H54 (cell line): ENCODE results near the gene ALS2CL.

Experiments
- DNase-seq: peaks from one replicate; pipeline ENCODE4 v3.0.0; 2011; ENCODE audit warnings: low spot score, mixed read lengths; ENCODE audit not compliant: insufficient read length
- FAIRE-seq: peaks from 3 replicates; lab custom pipeline; 2011; peaks lifted over from hg19 to GRCh38; lab: Jason Lieb, UNC
- POLR2A ChIP-seq: IDR thresholded peaks from 2 replicates; pipeline ENCODE4 v1.6.1; 2011; ENCODE audit warnings: low read depth, mild to moderate bottlenecking, low read length

Gene ALS2CL

GRCh38 chr3:46672349-46672695 lies 21.2 kb downstream of the ALS2CL start:
- no peak for TF ChIP-seq POLR2A
- DNase-seq (no peak), FAIRE-seq (no peak)

DNA sequence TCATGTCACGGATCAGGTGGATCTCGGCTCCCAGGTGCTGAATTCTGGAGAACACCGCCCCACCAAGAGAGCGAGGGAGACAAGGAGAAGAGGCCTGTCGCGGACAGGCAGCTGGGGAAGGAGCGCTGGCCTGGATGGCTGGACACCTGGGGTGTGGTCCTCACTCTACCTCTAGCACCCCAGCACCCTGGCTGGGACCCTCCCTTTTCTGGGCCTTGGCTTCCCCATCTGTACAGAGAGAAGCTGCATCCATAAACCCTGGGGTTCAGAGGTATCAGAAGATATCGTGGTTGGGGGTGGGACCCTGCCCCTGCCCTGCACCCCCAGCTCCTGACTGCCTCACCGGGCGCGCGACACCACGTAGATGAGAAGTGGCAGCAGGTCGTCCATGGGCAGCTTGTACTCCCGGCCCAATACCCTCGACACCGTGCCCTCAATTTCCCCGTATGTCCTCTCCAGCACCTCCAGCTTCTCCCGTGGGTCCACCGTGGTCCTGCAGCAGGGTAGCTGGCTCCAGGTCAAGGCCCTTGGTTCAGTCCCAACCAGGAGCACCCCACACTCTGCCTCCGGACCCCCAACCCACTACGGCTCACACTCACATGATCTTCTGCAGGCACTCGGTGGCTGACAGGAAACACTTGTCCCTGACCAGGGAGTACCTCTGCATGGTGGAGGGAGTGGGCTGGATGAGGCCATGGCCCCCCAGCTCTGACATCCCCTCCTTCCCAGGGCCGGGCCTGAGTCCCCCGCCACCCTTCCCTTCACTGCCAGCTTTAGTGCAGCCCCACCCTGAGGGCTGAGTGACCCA lies 21.7 kb downstream of the ALS2CL start:
- TF ChIP-seq POLR2A = no peak
- DNase-seq (no peak), FAIRE-seq (no peak)

GRCh38 chr3:46670891-46671427 lies 22.5 kb downstream of the ALS2CL start:
- DNase-seq (no peak), FAIRE-seq (no peak)
- no peak for TF ChIP-seq POLR2A

GRCh38 chr3:46670000-46670890 lies 23.2 kb downstream of the ALS2CL start:
- FAIRE-seq (no peak), DNase-seq (no peak)
- no peak for TF ChIP-seq POLR2A

- no peak for FAIRE-seq
- no peak for DNase-seq
Measured at GRCh38 chr3:46669191-46669999, 24.1 kb downstream of the ALS2CL start.

DNA sequence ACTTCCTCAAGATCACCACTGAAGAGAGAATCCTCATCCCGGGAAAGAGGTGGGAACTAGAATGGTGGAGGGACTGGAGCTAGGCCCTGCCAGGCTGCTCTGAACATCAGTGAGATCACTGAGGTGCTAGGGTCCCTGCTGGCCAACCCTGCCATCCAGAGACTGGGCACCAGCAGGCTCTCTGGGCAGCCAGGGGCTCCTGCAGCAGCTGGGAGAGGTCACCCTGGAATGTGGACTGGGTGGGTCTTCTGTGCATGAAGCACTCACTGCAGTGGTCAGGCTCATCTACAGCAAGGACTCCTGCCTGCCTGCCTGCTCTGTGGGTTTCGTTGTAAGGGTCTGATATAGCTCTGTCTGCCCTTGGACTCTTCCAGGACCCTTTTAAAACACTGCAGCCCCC lies 24.9 kb downstream of the ALS2CL start:
- no peak for DNase-seq
- TF ChIP-seq POLR2A = no peak
- no peak for FAIRE-seq

More at GRCh38 chr3:46669191-46669999, 24.1 kb downstream of the ALS2CL start:
- TF ChIP-seq POLR2A = no peak

GRCh38 chr3:46668116-46668515 lies 25.4 kb downstream of the ALS2CL start:
- DNase-seq (no peak), FAIRE-seq (no peak)
- TF ChIP-seq POLR2A = no peak

DNA sequence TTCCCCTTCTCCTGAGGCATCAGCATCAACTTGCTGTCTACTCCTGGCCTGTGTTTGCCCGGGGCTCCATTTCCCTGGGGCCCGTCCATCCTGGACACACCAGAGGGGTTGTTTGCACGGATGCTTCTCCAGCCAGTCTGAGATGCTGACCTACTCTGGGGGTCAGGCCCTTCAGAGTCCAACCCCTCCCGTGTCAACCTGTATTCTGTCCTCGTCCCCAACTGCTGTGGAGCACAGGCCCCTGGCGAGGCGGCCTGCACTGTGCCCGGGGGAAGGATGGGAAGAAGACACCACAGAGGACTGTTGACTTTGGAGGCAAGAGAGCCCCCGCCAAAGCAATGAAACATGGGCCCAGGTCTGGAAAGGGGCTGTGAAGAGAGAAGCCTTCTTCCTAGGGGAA lies 25.8 kb downstream of the ALS2CL start:
- DNase-seq (no peak), FAIRE-seq (no peak)
- TF ChIP-seq POLR2A = no peak

- no peak for DNase-seq
- no peak for TF ChIP-seq POLR2A
- no peak for FAIRE-seq
Measured at GRCh38 chr3:46667061-46667621, 26.3 kb downstream of the ALS2CL start.

DNA sequence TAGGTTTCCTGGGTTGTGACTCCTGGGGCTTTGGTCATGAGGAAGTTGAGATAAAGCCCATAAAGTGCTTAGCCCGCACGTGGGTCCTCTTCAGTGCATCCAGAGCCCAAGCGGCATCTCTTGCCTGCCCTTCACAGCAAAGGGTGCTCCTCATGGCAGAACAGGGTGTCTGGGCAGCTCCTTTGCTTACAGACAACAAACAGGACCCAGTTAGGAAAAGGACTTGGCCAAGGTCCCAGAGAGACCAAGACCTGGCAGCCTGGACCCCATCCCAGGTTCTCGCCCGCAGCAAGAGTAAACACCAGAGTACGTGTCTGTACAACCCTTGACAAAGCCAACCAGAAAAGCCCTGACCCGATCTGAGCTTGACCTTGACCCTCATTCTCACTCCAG lies 27.0 kb downstream of the ALS2CL start:
- TF ChIP-seq POLR2A = no peak
- DNase-seq (peak; percentile 6), FAIRE-seq (no peak)

DNA sequence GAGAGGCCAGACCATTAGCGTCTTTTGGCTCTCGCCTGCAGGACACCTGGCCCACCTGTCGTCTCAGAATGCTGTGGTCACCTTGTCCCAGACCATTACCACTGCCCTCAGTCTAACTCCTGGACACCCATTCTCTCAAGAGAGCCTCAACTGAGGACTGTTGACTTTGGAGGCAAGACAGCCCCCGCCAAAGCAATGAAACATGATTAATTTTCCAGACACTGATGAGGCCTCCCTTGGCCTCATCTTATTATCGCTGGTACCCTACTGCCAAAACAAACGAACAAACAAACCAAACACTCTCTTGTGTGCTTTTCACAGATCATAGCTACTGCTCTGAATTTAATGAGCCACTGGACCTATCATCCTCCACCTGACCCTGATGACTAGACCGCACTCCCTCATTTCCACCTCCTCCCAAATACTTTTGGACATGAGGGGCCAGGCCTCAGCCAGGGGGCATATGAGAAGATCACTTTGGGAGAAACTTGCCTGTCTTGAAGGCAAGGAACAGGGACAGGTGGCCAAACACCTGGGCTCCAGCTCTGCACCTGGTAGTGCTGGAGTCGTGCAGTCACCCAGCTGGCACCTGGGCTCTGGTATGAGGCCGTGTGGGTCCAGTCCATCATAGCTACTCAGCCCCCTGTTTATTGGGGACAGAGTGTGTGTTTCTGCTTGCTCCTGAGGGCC lies 27.6 kb downstream of the ALS2CL start:
- peak; percentile 0 for DNase-seq
- no peak for FAIRE-seq
- no peak for TF ChIP-seq POLR2A

DNA sequence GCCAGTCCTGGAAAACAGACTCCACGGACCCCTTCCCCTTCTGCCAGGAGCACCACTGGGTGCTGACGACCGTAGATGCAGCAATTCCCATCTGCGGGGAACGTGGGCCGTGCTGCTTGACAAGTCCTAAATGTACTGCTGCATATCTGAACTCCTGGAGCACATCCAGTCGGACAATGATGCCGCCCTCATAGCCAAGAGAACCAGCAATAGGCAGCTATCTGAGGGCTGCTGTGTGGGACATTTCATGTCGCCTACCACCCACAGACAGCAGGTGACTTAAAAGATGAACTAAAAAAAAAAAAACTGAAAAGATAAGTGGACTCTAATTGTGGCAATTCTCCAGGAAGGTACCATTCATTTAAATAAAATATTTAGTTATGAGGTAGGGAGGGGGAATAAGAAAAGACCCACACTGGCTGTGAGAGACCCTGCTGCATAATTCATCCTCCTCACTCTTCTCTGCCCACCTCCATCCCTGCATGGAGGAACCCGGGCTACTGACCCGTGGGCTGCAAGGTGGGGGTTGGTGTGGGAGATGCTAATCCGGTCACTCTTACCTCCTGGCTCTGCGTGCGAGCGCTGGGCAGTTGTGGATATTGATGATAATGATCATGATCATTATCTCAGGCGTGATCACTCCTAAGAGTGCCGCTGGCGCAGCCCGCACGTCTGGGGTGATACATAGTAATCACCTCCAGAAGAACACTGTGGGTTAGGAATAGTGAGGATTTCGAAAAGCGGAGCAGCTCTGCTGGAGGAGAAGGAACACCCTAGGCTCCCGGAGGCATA lies 28.3 kb downstream of the ALS2CL start:
- no peak for DNase-seq
- FAIRE-seq = no peak
- no peak for TF ChIP-seq POLR2A
